WTC11 (cell line): Measurements from ENCODE around the gene LARGE1. TPM values are rescaled to one million over a fixed set of nuclear protein-coding genes. Genes with fewer than 3 reads are reported as not detected.

ENCODE experiments used
- ATAC-seq: fragments of 200-7000 bp; cut with Tn5 transposase; 2 replicates; pipeline ENCODE4 v1.10.0; 2021; ENCODE audit warnings: mild to moderate bottlenecking, moderate library complexity
- CTCF ChIA-PET: fragments of 300-600 bp; sonication (Branson Sonifier 250); formaldehyde crosslinking; loops from one replicate; lab custom pipeline; 2021; ENCODE audit warnings: antibody characterized with exemption; lab: Charles Lee
- POLR2A ChIA-PET: fragments of 350-600 bp; sonication (Branson Sonifier 250); formaldehyde crosslinking; loops from one replicate; lab custom pipeline; 2021; ENCODE audit warnings: antibody characterized with exemption; lab: Charles Lee
- DNase-seq: peaks from one replicate; pipeline ENCODE4 v3.0.0; 2021; ENCODE audit warnings: low spot score
- H3K27ac Mint-ChIP-seq: 2 replicates; pipeline ENCODE4 v1.8.0; 2021; ENCODE audit warnings: mixed read lengths
- H3K27me3 Mint-ChIP-seq: 2 replicates; pipeline ENCODE4 v1.8.0; 2021; ENCODE audit warnings: low read depth, mild to moderate bottlenecking, moderate library complexity, mixed read lengths
- H3K36me3 Mint-ChIP-seq: 2 replicates; pipeline ENCODE4 v1.8.0; 2021; ENCODE audit warnings: mixed read lengths
- H3K4me1 Mint-ChIP-seq: 2 replicates; pipeline ENCODE4 v1.8.0; 2022; ENCODE audit warnings: mixed read lengths
- H3K4me3 Mint-ChIP-seq: 2 replicates; pipeline ENCODE4 v1.8.0; 2021; ENCODE audit warnings: mild to moderate bottlenecking, moderate library complexity, mixed read lengths
- H3K9me3 Mint-ChIP-seq: 2 replicates; pipeline ENCODE4 v1.8.0; 2021; ENCODE audit warnings: mixed read lengths
- ATF2 ChIP-seq: sonication (generic); formaldehyde crosslinking; IDR thresholded peaks from 2 replicates; pipeline ENCODE4 v1.8.1; 2022; ENCODE audit warnings: low read depth, missing genetic modification reagents, borderline replicate concordance
- ATF3 ChIP-seq: sonication (generic); formaldehyde crosslinking; conservative IDR thresholded peaks from 2 replicates; pipeline ENCODE4 v1.8.1; 2022; ENCODE audit warnings: mild to moderate bottlenecking, missing genetic modification reagents
- E2F5 ChIP-seq: sonication (generic); formaldehyde crosslinking; IDR thresholded peaks from 2 replicates; pipeline ENCODE4 v1.8.1; 2022; ENCODE audit warnings: mild to moderate bottlenecking, moderate library complexity, missing genetic modification reagents
- ESRRA ChIP-seq: sonication (generic); formaldehyde crosslinking; IDR thresholded peaks from 2 replicates; pipeline ENCODE4 v1.8.1; 2022; ENCODE audit warnings: mild to moderate bottlenecking, missing genetic modification reagents, borderline replicate concordance
- FOXP1 ChIP-seq: sonication (generic); formaldehyde crosslinking; IDR thresholded peaks from 2 replicates; pipeline ENCODE4 v1.8.0; 2022; ENCODE audit warnings: missing genetic modification reagents, mild to moderate bottlenecking, moderate library complexity, borderline replicate concordance
- FOXP4 ChIP-seq: sonication (generic); formaldehyde crosslinking; IDR thresholded peaks from 2 replicates; pipeline ENCODE4 v1.8.0; 2022; ENCODE audit warnings: mild to moderate bottlenecking, missing genetic modification reagents
- HMGA2 ChIP-seq: fragments of 250-450 bp; sonication (Bioruptor Pico); IDR thresholded peaks from 2 replicates; pipeline ENCODE4 v1.4.0; 2021; ENCODE audit warnings: mild to moderate bottlenecking, moderate library complexity
- HMGXB4 ChIP-seq: sonication (generic); formaldehyde crosslinking; IDR thresholded peaks from 2 replicates; pipeline ENCODE4 v1.8.1; 2023; ENCODE audit warnings: mild to moderate bottlenecking, moderate library complexity, missing genetic modification reagents
- MXD4 ChIP-seq: fragments of 250-450 bp; sonication (Bioruptor Pico); IDR thresholded peaks from 2 replicates; pipeline ENCODE4 v1.8.0; 2021; ENCODE audit warnings: mild to moderate bottlenecking, moderate library complexity, borderline replicate concordance
- NFATC4 ChIP-seq: fragments of 250-450 bp; sonication (Bioruptor Pico); IDR thresholded peaks from 2 replicates; pipeline ENCODE4 v1.9.0; 2021; ENCODE audit warnings: mild to moderate bottlenecking
- NR1H2 ChIP-seq: sonication (generic); formaldehyde crosslinking; IDR thresholded peaks from 2 replicates; pipeline ENCODE4 v1.9.0; 2021; ENCODE audit warnings: mild to moderate bottlenecking, moderate library complexity, missing genetic modification reagents
- NR3C1 ChIP-seq: sonication (generic); formaldehyde crosslinking; conservative IDR thresholded peaks from 2 replicates; pipeline ENCODE4 v1.8.1; 2023; ENCODE audit warnings: low read depth, mild to moderate bottlenecking, missing genetic modification reagents
- PRDM15 ChIP-seq: sonication (generic); formaldehyde crosslinking; IDR thresholded peaks from 2 replicates; pipeline ENCODE4 v1.8.0; 2022; ENCODE audit warnings: missing genetic modification reagents
- RELA ChIP-seq: sonication (generic); formaldehyde crosslinking; IDR thresholded peaks from 2 replicates; pipeline ENCODE4 v1.8.1; 2022; ENCODE audit warnings: missing genetic modification reagents, mild to moderate bottlenecking, borderline replicate concordance
- RORB ChIP-seq: fragments of 250-450 bp; sonication (Bioruptor Pico); IDR thresholded peaks from 2 replicates; pipeline ENCODE4 v1.9.0; 2021; ENCODE audit warnings: mild to moderate bottlenecking
- STAT6 ChIP-seq: sonication (generic); formaldehyde crosslinking; conservative IDR thresholded peaks from 2 replicates; pipeline ENCODE4 v1.8.1; 2023; ENCODE audit warnings: mild to moderate bottlenecking, low read depth, missing genetic modification reagents, moderate library complexity
- ZNF232 ChIP-seq: sonication (generic); formaldehyde crosslinking; IDR thresholded peaks from 2 replicates; pipeline ENCODE4 v1.8.0; 2022; ENCODE audit warnings: mild to moderate bottlenecking, missing genetic modification reagents
- ZNF263 ChIP-seq: sonication (generic); formaldehyde crosslinking; IDR thresholded peaks from 2 replicates; pipeline ENCODE4 v1.8.1; 2022; ENCODE audit warnings: low read depth, mild to moderate bottlenecking, moderate library complexity, missing genetic modification reagents
- ZNF423 ChIP-seq: fragments of 250-450 bp; sonication (Bioruptor Pico); IDR thresholded peaks from 2 replicates; pipeline ENCODE4 v2.1.2; 2022; ENCODE audit warnings: mild to moderate bottlenecking, moderate library complexity
- ZNF671 ChIP-seq: fragments of 250-450 bp; sonication (Bioruptor Pico); IDR thresholded peaks from 2 replicates; pipeline ENCODE4 v1.8.0; 2021; ENCODE audit warnings: mild to moderate bottlenecking
- total RNA-seq: library from RNA; stranded (reverse); gene quantifications from 3 replicates; pipeline ENCODE4 v1.2.3, GENCODE V29; 2021

LARGE1 gene
- total RNA-seq, 1 experiment from 2014 or later = 72.6 TPM

- peaks cover 30% of the 10 kb centered on the region for H3K9me3 Mint-ChIP-seq
- H3K4me3 Mint-ChIP-seq = no peak overlapping the region
- peaks cover 56% of the 10 kb centered on the region for H3K4me1 Mint-ChIP-seq
- CTCF ChIA-PET = interaction anchor here (0.6 to 1.0 kb wide), 8 partner anchors 29 to 791 kb away, joined by 3 to 5 read pairs (median 4); no protein-coding TSS in a partner anchor
- H3K27me3 Mint-ChIP-seq = no peaks in the 10 kb centered on the region
- H3K27ac Mint-ChIP-seq = no peak overlapping the region
- ATAC-seq = peak; percentile 53
- POLR2A ChIA-PET = no interaction called here
- no peak for DNase-seq
- TF ChIP-seq MXD4 (CRISPR knock-in tag) (no peak), NR1H2 (CRISPR knock-in tag) (no peak), ZNF232 (CRISPR knock-in tag) (no peak), PRDM15 (CRISPR knock-in tag) (no peak), STAT6 (CRISPR knock-in tag) (no peak), FOXP4 (CRISPR knock-in tag) (no peak), NFATC4 (CRISPR knock-in tag) (no peak), ZNF423 (CRISPR knock-in tag) (no peak), RELA (CRISPR knock-in tag) (no peak), HMGXB4 (no peak), HMGA2 (no peak), ESRRA (no peak), ZNF263 (CRISPR knock-in tag) (no peak), NR3C1 (CRISPR knock-in tag) (no peak), ATF2 (CRISPR knock-in tag) (no peak), FOXP1 (CRISPR knock-in tag) (no peak), ZNF671 (CRISPR knock-in tag) (no peak), ATF3 (no peak), RORB (no peak), E2F5 (CRISPR knock-in tag) (no peak)
- peaks cover 28% of the 10 kb centered on the region for H3K36me3 Mint-ChIP-seq
These were observed 123.8 kb downstream of the LARGE1 start for GRCh38 chr22:33796494-33796893.
